SK-N-MC (cell line): Measurements from ENCODE around the gene POLG.

Experiments
- EZH2 ChIP-seq: fragments of 200-600 bp; sonication (generic); IDR thresholded peaks from one replicate; pipeline ENCODE4 v1.6.1; 2017; ENCODE audit warnings: antibody characterized with exemption
- FOXP2 ChIP-seq: optimal IDR thresholded peaks from 2 replicates; pipeline ENCODE3; 2011; ENCODE audit warnings: mild to moderate bottlenecking, moderate library complexity; ENCODE audit not compliant: insufficient read depth; ENCODE audit errors: extremely low read length, control extremely low read depth
- POLR2AphosphoS5 ChIP-seq: IDR thresholded peaks from 2 replicates; pipeline ENCODE4 v1.6.1; 2012; ENCODE audit warnings: mild to moderate bottlenecking, low read depth, low read length, borderline replicate concordance

- TF ChIP-seq EZH2 (no peak), POLR2AphosphoS5 (no peak), FOXP2 (no peak)
Observed at GRCh38 chr15:89332446-89332845, 2.2 kb downstream of the POLG start.
